HG02870 (cell line): ENCODE data around the gene VEGFA.
"Not testable (repeated sequence)": the region's sequence is repeated elsewhere in the genome, so short reads cannot be mapped to it uniquely, and the experiment has no call there.

Experiments
- ATAC-seq: cut with Tn5 transposase; IDR thresholded peaks from one replicate; pipeline ENCODE4 v1.9.1; 2021; ENCODE audit warnings: mild to moderate bottlenecking, moderate library complexity; ENCODE audit not compliant: unreplicated experiment

The VEGFA gene

DNA sequence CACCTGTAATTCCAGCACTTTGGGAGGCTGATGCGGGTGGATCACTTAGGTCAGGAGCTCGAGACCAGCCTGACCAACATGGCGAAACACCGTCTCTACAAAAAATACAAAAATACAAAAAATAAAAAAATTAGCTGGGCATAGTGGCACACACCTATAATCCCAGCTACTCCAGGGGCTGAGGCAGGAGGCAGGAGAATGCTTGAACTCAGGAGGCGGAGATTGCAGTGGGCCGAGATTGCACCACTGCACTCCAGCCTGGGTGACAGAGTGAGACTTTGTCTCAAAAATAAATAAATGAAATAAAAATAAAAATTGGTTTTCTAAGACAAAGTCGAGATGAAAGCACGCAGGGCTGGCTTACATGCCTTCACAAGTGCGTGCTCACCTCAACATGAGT, 49.0 kb downstream of the VEGFA start:
- ATAC-seq, result not testable (repeated sequence)

DNA sequence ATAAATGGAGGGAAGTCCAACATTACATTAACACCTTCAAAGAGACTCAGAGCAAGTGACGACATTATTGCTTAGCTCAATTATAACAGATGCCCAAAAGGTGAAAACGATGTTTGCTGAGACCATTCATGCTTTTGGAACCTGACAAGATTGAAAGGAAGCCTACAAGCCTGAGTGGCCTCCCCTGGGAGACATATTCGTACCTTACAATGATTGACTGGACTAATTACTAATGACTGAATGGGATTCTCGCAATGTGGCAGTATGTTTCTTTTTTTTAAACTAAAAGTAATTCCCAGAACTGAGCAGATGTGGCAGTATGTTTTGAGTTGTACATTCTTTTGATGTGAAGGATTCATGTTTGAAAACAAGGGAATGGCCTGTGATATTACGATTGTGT, 49.9 kb downstream of the VEGFA start:
- ATAC-seq, result no peak

DNA sequence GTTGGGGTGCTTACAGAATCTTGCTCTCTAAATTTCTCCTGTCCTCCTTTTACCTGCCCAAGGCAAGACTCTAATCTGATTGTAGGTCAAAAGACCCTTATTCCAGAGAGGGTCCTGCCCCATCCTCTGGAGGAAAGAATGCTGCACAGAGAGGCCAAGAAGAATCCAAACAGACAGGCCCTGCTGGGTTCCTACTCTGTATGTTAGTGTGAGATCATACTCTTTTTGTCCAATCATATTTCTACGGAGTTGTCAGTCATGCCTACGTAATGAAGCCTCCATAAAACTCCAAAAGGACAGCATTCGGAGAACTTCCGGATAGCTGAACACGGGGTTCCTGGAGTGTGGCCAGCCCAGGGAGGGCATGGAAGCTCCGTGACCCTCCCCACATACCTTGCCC, 50.5 kb downstream of the VEGFA start:
- ATAC-seq, result no peak

DNA sequence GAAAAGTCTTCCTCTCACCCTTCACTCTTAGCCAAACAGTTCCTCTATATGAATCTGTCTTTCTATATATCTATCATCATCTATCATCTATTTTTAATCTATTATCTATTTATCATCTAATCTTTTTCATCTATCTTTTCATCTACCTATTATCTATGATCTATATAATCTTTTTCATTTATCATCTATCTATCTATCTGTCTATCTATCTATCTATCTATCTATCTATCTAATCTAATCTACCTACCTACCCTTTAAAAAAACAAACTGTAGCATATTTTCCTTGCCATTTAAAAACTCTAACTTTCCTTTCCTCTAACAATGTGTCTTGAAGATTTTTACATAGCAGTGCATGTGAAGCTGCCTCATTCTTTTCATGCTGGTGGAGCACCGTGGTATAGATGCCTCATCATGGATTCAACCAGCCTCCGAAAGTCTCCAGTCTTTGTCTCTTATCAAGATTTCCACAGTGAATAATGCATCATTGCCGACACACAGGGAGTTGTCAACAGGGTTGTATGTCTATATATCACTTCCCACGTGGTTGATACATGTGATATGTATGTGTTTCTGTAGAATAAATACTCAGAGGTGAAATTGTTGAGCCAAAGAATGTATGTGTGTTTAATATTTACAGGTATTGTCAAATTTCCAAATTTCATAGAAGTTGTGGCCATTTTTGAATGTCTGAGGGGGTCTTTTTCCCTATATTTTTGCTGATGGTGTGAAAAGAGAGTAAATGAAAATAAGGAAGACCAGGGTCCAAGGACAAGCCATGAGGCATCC, 51.3 kb downstream of the VEGFA start:
- no peak for ATAC-seq

DNA sequence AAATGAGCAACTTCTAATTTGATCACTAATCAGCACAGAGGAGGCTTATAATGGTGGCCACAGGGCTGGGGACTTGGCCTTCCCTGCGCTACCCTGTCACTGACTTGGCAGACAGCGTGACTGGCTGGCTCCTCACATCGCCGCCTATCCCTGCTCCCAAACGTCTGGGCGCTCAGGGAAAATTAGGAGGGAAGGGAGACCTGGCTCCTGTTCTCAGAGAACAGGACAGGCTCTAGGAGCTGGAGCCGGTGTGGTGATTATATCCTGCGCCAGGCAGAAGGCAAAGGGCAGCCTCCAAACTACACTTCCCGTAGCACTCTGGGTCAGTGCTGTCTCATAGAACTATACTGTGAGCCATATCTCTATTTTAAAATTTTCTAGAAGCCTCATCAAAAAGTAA, 53.4 kb downstream of the VEGFA start:
- no peak for ATAC-seq

DNA sequence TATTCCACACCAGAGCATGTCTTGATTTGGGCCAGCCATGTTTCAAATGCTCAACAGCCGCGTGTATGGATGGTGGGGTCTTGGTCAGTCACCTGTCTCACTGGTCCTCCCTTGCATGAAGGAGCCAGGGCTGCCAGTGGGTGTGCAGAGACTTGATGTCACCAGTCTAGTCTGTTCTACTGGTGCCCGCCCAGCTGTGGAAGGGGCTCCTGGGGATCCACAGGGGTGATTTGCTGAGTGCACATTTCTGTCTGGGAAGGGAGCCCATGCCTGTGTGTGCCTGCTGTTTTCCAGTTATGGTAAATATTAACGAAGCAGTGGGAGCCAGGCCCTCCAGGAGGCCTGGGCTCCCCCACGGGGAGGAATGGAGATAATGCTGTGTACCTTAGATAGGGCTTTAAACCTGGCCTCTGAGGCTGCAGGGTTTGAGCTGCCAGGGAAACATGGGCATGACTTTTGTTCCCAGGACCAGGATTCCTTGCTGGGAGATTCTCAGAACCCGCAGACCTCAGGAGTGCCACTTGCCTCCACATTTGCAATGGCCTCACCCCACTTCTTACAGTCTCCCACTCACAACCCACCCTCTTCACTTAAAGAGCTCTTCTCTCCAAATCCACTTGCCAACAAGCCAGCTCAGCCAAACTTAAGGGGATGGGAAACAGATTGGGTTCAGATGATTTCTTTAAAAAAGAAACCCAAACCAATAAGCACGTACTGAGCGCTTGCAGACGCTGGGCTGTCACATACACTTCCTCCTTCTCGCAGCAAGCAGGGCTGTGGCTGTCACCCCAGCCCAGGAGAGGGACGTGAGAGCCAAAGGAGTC, 54.1 kb downstream of the VEGFA start:
- no peak for ATAC-seq

DNA sequence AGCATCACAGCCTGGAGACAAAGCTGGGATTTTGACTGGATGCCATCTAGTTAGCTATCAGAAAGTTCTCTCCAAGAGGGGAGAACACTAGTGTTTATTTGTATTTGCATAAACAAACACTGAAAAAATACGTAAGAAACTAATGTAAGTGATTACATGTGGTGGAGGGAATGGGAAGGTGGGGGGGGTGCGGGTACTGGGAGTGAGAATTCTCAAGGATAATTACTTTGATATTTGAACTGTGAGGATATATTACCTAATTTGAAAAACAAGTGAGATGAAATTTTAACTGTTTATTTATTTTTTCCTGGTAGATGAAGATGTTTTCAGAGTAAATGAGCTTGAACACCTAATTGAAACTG, 54.7 kb downstream of the VEGFA start:
- ATAC-seq, result no peak

DNA sequence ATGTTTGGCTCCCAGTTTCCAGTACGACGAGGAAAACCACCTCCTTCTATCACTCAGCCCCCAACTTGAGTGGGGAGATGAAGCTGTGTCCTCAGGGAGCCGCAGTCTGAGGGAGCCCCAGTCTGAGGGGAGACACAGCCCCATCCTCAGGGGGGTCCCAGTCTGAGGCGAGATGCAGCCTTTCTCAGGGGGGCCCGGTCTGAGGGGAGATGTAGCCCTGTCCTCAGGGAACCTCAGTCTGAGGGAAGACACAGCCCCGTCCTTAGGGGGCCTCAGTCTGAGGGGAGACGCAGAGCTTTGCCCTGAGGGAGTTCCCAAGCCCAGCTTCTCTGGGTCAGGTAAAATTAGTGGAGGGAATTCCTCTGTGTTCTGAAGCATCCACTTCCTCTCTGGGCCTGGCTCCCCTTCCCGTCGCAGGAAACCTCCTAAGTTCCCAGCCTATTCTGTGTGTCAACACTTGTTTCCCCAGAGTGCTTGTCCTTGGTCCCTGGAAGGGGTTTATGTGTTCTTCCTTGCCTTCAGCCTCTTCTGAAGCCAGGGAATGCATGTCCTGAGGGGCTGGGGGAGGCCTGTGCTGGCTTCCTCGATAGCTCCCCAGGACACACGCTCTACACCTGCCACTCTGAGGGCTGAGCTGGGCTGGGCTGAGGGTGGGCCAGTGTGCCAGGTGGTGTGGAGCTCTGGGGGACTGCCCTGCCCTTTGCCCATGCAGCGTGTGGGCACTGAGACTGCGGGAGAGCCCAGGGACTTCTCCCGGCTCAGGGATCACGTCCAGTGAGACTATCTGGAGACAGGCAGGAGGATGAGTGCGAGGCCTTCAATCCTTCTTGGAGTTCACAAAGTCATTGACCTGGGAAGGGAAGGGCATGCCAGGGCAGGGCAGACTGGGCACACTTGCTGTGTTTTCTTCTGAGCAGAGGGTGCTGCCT, 55.4 kb downstream of the VEGFA start:
- ATAC-seq, result no peak

DNA sequence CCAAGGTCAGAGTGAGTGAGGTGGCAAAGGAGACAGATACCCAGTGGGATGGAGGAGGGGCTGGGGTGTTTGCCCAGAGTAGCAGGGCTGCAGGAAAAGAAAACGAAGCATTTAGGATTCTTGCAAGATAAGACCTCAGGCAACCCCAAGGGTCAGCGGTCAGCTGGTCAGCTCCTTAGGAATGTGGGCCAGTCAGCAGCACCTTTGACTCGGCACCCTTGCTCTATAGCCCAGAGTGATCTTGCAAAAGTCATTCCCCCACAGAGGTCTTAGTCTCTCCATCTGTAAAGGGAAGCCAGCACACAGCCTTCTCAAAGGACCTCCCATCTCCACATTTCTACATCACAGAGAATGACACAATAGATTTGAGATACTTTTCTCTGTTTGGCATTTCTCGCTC, 56.7 kb downstream of the VEGFA start:
- no peak for ATAC-seq

DNA sequence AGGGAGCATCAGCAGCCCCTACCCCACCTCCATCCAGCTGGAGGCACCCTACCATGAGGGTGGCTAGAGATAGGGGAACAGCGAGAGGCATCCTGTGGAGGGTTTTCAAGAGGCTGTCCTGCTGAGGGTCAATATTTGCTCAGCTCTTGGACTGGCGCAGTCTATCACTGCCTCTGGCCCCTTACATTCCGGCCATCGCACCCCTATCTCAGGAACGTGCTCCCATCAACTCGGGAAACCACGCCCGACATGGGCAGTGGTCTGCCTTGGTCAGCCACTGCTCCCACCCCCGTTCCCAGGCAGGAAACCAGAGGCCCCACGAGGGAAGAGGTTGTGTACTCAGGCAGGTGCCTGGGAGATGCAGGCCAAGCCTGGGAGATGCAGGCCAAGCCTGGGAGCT, 57.9 kb downstream of the VEGFA start:
- no peak for ATAC-seq

DNA sequence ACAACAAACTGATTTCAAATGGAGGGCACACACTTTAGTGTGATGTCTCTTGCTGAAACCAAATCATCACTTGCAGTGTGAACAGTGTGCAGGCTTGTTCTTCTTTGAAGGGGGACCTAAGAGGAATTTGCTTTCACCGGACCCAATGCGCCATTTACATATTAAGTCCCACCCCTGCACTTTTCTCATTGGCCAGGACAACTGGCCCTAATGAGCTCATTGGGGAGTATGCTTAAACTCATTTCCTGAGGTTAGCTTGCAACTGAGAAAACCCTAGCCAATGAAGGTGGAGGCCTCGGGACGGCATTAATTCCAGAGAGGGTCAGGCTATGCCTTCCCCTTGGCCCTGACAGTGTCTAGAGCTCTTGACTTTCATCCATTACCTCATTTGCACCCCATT, 58.7 kb downstream of the VEGFA start:
- ATAC-seq, result no peak

DNA sequence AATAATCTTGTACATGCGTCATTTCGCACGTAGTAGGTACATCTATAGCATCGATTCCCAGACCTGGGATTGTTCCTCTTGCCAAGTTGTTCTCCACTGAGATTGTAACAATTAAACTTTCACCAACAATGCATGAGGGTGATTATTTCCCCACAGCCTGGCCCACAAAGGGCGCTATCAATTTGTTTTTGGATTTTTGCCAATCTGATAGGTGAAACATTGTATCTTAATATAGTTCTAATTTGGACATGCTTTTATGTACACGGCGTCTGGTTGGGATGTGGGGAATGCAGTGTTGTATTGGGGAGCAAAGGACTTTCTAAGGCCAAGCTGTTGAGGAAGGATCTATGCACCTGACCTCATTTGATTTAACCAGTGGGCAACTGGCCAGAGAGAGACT, 59.5 kb downstream of the VEGFA start:
- no peak for ATAC-seq

DNA sequence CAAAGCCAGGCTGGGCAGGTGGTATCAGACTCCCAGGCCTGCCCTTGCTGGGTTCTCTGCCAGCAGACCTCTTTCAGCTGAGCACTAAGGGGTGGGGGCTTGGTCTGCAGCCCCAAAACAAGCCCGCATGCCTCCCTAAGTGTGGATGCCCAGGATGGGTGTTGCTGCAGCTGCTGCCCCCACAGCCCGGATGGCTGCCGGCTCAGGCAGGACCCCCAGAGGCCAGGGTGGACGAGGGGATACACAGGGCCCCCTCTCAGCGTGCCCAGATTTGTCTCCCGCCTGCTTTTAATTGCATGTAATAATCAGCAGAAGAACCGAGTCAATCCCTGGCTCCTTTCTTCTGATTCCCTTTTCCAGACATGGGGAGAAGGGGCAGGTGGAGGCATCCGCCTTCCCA, 60.8 kb downstream of the VEGFA start:
- ATAC-seq, result no peak

DNA sequence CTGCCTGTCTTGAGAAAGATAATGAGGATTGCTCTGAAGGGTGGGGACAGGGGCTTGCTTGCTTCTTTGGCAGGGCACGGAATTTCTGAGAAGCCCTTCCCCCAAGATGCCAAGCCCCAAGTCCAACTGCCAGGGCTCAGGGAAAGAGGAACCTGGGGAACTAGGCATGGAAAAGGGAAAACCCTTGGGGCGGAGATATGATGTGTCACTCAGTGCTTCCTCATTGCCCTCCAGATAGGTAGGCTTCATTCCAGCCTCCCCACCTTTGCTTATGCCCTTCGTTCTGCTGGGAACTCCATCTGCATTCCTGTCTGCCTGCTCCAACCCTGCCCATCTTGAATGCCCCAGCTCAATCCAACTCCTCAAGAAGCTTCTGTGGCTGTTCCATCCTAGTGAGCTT, 61.2 kb downstream of the VEGFA start:
- ATAC-seq, result no peak

DNA sequence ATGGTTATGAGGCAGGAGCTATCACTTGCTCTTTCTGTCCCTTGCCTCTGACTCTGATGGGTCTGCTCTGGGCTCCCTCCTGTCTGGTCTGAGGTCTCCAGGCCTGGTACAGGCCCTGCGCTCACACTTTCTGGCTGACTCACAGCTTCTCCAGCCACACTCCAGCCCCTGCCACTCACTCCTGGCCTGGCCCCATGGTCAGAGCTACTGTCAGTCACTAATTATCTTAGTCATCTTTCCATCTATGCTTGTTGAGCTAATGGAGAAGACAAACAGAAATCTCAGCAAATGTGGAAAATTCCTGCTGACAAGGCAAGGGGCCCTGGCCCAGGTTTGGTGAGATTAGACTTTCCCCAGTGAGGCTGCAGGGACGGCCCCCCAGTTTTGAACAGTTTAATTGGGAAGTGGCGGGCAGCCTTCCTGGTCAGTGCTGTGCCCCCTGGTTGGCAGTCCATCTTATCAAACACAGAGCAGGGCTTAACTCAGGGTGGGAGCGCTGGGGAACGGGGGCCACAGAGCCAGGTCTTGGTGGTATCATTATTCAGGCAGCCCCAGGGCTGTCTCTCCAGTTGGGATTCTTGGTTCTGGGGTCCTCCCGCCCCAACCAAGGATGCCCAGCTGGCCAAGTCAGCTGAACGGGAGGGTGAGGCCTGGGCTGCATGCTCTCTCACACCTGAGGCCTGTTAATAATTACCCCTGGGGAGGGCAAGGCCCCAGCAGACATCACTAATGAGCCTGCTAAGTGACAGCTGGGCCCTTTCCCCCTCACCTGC, 63.4 kb downstream of the VEGFA start:
- no peak for ATAC-seq

DNA sequence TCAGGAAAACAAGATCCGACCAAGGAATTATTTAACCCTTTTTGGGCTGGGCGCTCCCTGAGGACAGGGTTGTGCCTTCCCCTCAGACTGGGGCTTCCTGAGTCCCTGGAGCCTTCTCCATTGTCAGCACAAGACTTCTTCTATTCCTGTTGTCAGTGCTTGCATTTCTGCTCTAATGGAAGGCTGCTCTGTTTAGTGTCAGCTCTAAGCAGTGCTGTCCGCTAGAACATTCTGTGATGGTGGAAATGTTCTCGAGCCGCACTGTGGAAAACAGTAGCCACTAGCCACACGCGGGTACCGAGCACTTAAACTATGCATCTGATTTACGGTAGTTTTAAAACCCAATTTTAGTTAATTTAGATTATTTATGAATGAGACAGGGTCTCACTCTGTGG, 64.0 kb downstream of the VEGFA start:
- ATAC-seq, result no peak

DNA sequence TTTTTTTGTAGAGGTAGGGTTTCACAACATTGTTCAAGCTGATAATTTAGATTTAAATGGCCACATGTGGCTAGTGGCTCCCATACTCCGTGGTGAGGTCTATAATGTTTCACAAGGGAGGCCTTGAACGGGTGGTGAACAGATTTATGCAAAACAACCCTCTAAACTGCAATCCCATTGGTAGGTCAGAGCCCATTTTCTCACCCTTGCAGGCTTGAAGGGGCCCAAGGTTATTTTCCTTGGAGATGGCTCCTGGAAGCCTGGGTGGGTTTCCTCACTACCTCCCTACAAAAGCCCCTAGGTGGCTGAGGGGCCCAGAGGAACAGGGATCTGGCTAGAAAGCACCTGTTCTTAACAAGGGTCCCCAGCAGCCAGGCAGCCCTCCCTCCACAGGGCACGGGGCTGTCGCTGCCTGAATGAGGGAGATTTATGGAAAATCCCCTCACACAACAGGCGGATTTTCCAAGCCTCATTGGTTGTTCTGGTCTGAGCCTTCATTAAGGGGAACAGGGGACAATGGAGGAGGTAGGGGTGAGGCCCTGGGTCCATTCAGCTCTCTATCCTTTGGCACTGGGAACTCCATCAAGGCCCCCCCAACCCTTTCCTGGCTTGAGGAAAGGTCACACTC, 64.6 kb downstream of the VEGFA start:
- ATAC-seq, result no peak

DNA sequence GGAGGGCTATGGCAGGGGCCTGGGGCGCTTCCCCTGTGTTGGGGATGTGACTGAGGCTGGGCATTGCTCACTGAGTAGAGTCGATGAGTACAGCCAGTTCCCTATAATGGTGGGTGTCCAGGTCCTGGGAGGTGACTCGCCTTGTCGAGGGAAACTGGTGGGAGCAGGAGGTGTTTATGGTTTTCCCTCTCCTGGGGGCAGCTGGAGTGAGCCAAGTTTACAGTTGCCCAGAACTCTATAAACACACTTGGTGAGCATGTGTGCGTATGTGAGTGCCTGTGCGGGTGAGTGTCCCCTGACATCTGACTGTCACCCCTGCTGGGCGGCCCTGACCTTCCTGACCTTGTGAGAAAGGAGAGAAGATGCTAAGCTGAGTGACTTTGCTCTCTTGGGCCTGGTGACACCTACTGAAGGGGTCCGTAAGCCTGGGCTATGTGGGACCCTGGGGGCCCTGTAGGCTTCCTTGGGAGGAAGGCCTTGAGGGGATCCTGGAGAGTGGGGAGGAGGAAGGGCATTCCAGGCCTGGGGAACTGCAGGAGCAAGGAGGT, 65.9 kb downstream of the VEGFA start:
- ATAC-seq, result no peak
